Naive thymus-derived CD8-positive, alpha-beta T cell (primary cell): Measurements from ENCODE around the gene VSIG4. TPM values are rescaled to one million over a fixed set of nuclear protein-coding genes. Genes with fewer than 3 reads are reported as not detected.

Experiments
- ATAC-seq, 2 donors: fragments of 150-1000 bp; cut with Tn5 transposase in 1 of 2; sonication (Bioruptor Pico), chemical (Tn5 transposase) in 1 of 2; 1 replicate in 1 of 2; 2 replicates in 1 of 2; pipeline ENCODE4 v1.10.0; 2021; ENCODE audit warnings: mild to moderate bottlenecking in 2 of 2, moderate library complexity in 2 of 2
- POLR2A ChIA-PET: fragments of 350-600 bp; sonication (Branson Sonifier 250); formaldehyde crosslinking; loops from one replicate; lab custom pipeline; 2021; ENCODE audit warnings: antibody characterized with exemption; lab: Charles Lee
- DNase-seq, 10 donors: peaks; one replicate each; pipeline versions ENCODE4 v3.0.0 to v3.0.0-alpha.2; 2020 to 2022
- H3K27ac Mint-ChIP-seq, 10 donors: one replicate each; pipeline ENCODE4 v1.8.0; 2020 to 2022; ENCODE audit warnings: mild to moderate bottlenecking in 10 of 10, mixed read lengths in 10 of 10, moderate library complexity in 4 of 10, inconsistent platforms in 1 of 10
- H3K27me3 Mint-ChIP-seq, 5 donors: one replicate each; pipeline ENCODE4 v1.8.0; 2021 to 2022; ENCODE audit warnings: mixed read lengths in 5 of 5
- H3K36me3 Mint-ChIP-seq, 3 donors: one replicate each; pipeline ENCODE4 v1.8.0; 2020 to 2022; ENCODE audit warnings: mixed read lengths in 3 of 3, mild to moderate bottlenecking in 2 of 3, inconsistent platforms in 1 of 3
- H3K4me1 Mint-ChIP-seq, 4 donors: one replicate each; pipeline ENCODE4 v1.8.0; 2021 to 2022; ENCODE audit warnings: mixed read lengths in 4 of 4
- H3K4me3 Mint-ChIP-seq, 10 donors: one replicate each; pipeline ENCODE4 v1.8.0; 2020 to 2022; ENCODE audit warnings: mild to moderate bottlenecking in 10 of 10, mixed read lengths in 10 of 10, moderate library complexity in 6 of 10, inconsistent platforms in 1 of 10
- H3K9me3 Mint-ChIP-seq, 9 donors: one replicate each; pipeline ENCODE4 v1.8.0; 2020 to 2022; ENCODE audit warnings: mixed read lengths in 9 of 9, mild to moderate bottlenecking in 3 of 9, inconsistent platforms in 1 of 9, moderate library complexity in 1 of 9
- polyA plus RNA-seq, 3 donors: library from polyadenylated mRNA; unstranded; fragments of 300-500 nt; fragmentation: Illumina TruSeq; gene quantifications; one replicate each; pipeline ENCODE4 v1.2.3, GENCODE V29; 2021
- total RNA-seq, 8 experiments: library from RNA in 2 of 8; stranded (reverse) in 2 of 8; gene quantifications; one replicate each; pipeline ENCODE4 v1.2.3 and lab custom pipeline; 2021 to 2026

The VSIG4 gene
- total and polyA plus RNA-seq, 5 experiments from 2014 or later = 0.38 to 0.60 (median 0.47) TPM; not detected in 2

DNA sequence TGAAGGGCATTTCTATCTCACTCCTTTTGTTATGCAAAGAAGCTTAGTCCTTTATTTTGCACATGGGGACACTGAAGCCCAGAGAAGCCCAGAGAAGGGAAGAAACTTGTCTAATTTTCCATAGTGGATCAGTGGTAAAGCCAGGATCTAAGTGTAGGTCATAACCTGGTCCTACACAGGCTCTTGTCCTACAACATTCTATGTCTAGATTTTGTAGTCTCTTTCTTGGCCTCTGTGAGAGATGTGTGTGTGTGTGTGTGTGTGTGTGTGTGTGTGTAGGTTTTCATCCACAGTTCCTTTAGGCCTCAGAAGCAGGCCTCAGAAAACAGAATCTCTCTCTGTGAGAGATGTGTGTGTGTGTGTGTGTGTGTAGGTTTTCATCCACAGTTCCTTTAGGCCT is 38.3 kb downstream of the VSIG4 start:
- DNase-seq = no peak
- POLR2A ChIA-PET = no interaction called here
- H3K4me3 Mint-ChIP-seq = peak overlapping the region in 2 of 10 donors; percentile 3 to 5
- peaks cover 34 to 71% (median 65%) of the 10 kb centered on the region in 4 donors for H3K4me1 Mint-ChIP-seq
- no peak for ATAC-seq
- peak overlapping the region in 5 of 10 donors; percentile 34 to 94 (median 51) for H3K27ac Mint-ChIP-seq
- no peaks in the 10 kb centered on the region for H3K27me3 Mint-ChIP-seq
- H3K36me3 Mint-ChIP-seq = no peaks in the 10 kb centered on the region
- no peaks in the 10 kb centered on the region for H3K9me3 Mint-ChIP-seq

DNA sequence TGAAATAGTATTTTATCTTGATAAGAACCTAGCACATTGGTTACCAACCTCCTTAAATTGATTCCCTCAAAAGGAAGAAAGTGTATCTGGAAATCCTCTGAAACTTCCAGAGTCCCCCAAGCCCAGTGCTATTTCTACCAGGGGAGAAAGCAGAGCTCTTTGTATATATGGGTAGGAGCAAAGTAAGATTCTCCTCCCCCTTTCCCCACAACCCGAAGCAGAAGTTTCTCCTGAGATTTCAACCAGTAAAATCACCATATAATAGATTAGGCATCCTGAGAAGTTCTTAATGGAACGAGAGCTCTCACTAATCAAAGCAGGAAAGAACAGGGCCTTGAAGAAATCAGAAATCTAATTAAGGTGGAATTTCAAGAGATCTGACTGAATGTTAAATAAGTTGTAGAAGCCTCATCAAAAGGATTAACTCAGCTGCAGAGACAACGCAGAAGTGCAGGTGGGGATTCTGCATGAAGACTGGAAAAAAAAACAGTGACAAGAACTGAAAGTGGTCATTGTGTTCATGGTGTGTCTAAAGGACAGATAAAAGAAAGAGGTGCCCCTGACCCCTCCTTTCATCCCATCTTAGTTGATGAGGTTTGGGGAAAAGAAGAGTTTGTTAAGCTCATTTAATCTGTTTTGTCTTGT is 39.1 kb downstream of the VSIG4 start:
- H3K36me3 Mint-ChIP-seq = no peaks in the 10 kb centered on the region
- peaks cover 30 to 64% (median 60%) of the 10 kb centered on the region in 4 donors for H3K4me1 Mint-ChIP-seq
- DNase-seq (no peak), ATAC-seq (no peak)
- POLR2A ChIA-PET = no interaction called here
- H3K27ac Mint-ChIP-seq = peak overlapping the region in 6 of 10 donors; percentile 30 to 94 (median 59)
- no peaks in the 10 kb centered on the region for H3K9me3 Mint-ChIP-seq
- H3K27me3 Mint-ChIP-seq = no peaks in the 10 kb centered on the region
- peak overlapping the region in 5 of 10 donors; percentile 36 to 59 (median 43) for H3K4me3 Mint-ChIP-seq

DNA sequence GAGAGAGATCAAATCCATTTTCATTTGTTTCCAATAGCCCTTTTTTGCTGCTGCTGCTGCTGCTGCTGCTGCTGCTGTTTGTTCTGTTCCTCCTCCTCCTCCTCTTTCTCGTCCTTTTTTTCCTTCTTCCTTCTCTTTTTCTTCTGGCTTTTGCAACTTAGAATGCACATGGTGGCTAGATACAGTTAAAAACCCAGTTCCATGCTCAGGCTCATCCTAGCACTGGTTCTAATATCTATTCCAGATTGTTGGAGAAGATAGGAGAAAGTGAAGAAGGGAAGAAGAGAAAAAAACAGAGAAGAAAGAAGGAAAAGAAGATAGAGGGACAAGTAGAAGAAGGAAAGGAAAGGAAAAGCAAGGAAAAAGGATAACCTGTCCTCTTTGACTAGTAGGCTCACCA is 39.7 kb downstream of the VSIG4 start:
- peaks cover 25 to 63% (median 54%) of the 10 kb centered on the region in 4 donors for H3K4me1 Mint-ChIP-seq
- H3K9me3 Mint-ChIP-seq = no peaks in the 10 kb centered on the region
- H3K27me3 Mint-ChIP-seq = no peaks in the 10 kb centered on the region
- no peaks in the 10 kb centered on the region for H3K36me3 Mint-ChIP-seq
- DNase-seq = no peak
- ATAC-seq = no peak
- POLR2A ChIA-PET = no interaction called here
- peak overlapping the region in 2 of 10 donors; percentile 12 to 49 for H3K4me3 Mint-ChIP-seq
- peak overlapping the region in 5 of 10 donors; percentile 3 to 94 (median 68) for H3K27ac Mint-ChIP-seq

DNA sequence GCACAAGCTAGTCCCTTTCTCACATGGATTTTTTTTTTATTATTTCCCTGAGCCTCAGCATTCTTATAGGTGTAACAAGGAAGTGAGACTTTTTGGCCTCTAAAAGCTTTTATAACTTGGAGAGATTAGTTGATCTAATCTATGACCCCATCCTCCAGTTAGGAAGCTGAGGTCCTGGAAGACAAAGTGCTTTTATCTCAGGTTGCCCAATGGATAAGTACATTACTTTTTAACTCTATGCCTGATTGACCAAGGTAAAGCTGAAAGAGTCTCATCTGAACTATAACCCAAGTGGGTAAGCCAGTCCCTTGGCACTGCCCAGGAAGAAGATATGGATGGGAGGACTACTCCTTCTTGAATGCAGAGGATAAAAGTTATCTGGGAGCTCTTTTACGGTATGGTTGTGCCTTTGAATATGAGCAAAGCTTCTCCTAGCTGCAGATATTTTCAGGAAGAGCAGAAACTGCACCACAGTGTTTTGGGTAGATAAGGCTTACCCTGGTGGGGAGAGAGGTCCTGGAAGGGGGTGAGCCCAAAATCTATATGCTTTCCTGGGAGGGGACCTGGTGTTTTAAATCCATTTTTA is 40.2 kb downstream of the VSIG4 start:
- Mint-ChIP-seq H3K4me1 (peaks cover 20 to 62% (median 49%) of the 10 kb centered on the region in 4 donors), H3K4me3 (peak overlapping the region in 1 of 10 donors; percentile 49), H3K9me3 (no peaks in the 10 kb centered on the region), H3K36me3 (no peaks in the 10 kb centered on the region), H3K27me3 (no peaks in the 10 kb centered on the region), H3K27ac (peak overlapping the region in 4 of 10 donors; percentile 46 to 94 (median 74))
- ATAC-seq (no peak), DNase-seq (no peak)
- POLR2A ChIA-PET = no interaction called here

DNA sequence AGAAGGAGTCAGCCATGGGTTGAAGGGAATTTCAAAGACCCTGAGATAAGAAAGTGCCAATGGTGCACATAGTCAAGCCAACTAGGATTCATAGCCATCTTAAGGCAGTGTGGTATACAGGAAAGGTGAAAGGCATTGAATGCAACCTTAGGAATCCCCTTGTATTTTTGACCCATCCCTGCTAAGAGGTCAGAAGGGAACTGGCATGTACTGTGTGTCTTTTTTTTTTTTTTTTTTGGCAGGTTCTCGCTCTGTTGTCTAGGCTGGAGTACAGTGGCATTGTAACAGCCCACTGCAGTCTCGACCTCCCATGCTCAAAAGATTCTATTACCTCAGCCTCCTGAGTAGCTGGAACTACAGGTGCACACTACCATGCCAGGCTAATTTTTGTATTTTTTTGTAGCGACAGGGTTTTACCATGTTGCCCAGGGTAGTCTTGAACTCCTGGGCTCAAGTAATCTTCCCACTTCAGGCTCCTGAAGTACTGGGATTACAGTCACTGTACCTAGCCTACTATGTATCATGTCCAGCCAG is 40.8 kb downstream of the VSIG4 start:
- POLR2A ChIA-PET = no interaction called here
- no peaks in the 10 kb centered on the region for H3K27me3 Mint-ChIP-seq
- no peaks in the 10 kb centered on the region for H3K9me3 Mint-ChIP-seq
- no peaks in the 10 kb centered on the region for H3K36me3 Mint-ChIP-seq
- no peak overlapping the region for H3K4me3 Mint-ChIP-seq
- peaks cover 20 to 62% (median 43%) of the 10 kb centered on the region in 4 donors for H3K4me1 Mint-ChIP-seq
- DNase-seq = no peak
- peak overlapping the region in 2 of 10 donors; percentile 27 to 45 for H3K27ac Mint-ChIP-seq
- ATAC-seq = no peak

DNA sequence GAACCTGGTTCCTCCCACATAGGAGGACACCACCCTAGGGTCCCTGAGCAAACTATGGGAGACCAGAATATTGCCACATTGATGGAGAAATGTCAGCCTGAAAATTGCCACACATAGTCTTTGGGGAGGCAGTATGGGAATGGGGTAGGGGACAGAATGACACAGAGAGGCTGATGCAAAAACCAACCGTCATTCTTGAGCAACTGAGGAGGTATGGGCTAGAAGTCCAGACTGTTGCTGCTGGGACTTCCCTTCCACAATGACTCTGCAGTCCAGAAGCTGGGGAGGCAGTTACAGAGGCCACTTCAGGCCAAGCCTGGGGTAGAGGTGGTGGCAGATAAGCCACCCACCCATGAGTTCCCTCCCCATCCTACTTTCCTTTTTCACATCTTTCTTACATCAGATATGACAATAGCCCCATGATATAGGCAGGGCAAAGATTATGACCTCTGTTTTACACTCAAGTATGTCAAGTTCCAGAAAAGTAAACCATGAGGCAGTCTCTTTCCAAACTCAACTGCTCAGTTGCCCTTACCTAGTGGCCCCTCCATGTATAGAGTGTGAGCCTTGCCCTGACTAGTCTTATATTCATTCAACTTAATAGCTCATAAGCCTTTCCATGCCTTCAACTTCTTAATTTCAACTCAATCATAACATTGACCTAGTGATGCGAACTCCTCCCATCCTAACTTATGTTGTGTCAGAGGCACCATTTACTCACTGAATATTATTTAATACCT is 41.7 kb downstream of the VSIG4 start:
- peaks cover 19 to 60% (median 37%) of the 10 kb centered on the region in 4 donors for H3K4me1 Mint-ChIP-seq

DNA sequence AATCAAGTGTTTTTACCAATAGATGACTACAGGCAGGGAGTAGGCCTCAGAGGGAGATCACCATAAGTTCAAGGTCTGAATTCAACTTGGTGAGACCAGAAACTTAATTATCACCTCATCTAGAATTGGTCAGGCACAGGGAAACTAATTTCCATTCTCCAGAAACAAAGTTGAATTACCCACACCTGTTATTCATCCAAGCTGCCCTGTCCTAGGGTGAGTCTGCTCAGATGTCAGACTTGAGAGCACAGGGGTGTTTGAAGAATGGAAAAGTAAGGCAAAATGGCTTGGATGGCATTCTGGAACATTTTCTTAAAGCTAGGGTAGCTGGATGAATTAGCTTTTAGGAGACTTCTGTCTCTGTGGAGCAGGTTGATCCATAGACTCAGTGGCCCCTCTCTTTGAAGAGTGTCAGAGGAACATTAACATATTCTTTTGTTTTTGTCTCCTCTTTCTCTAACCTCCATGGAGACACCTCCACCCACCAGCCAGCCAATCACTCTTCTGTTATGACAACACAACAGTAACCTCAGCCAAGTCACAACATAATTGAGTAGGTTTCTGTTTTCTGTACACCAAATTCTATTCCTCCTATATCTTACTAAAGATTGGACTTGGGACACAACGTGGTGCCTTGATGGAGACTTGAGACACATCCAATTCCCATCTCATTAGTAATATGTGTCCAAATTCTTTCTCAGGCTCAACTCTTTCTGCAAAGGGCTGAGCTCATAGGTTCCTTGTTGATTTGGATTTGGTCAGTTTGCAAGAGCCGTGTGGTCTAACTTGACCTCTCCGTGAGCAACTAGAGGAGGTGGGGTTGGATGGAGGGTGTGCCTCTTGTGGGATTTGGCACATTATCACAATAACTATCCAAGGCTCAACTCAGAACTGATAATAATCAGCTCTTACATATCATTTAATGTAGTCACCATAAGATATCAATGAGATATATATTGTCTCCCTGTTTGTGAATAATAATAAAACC is 45.1 kb downstream of the VSIG4 start:
- H3K4me1 Mint-ChIP-seq = peaks cover 3 to 31% (median 8%) of the 10 kb centered on the region in 4 donors
- H3K36me3 Mint-ChIP-seq = no peaks in the 10 kb centered on the region
- DNase-seq = no peak
- H3K9me3 Mint-ChIP-seq = peaks cover 0 to 4% (median 0%) of the 10 kb centered on the region in 9 donors
- POLR2A ChIA-PET = no interaction called here
- peak overlapping the region in 1 of 10 donors; percentile 29 for H3K27ac Mint-ChIP-seq
- H3K4me3 Mint-ChIP-seq = no peak overlapping the region
- ATAC-seq = no peak
- no peaks in the 10 kb centered on the region for H3K27me3 Mint-ChIP-seq

More for the DNA sequence above, 41.7 kb downstream of the VSIG4 start:
- no peak overlapping the region for H3K4me3 Mint-ChIP-seq
- no peaks in the 10 kb centered on the region for H3K27me3 Mint-ChIP-seq
- peak overlapping the region in 1 of 10 donors; percentile 47 for H3K27ac Mint-ChIP-seq
- no peaks in the 10 kb centered on the region for H3K36me3 Mint-ChIP-seq
- ATAC-seq (no peak), DNase-seq (no peak)
- POLR2A ChIA-PET = no interaction called here
- H3K9me3 Mint-ChIP-seq = peaks cover 0 to 1% (median 0%) of the 10 kb centered on the region in 9 donors

DNA sequence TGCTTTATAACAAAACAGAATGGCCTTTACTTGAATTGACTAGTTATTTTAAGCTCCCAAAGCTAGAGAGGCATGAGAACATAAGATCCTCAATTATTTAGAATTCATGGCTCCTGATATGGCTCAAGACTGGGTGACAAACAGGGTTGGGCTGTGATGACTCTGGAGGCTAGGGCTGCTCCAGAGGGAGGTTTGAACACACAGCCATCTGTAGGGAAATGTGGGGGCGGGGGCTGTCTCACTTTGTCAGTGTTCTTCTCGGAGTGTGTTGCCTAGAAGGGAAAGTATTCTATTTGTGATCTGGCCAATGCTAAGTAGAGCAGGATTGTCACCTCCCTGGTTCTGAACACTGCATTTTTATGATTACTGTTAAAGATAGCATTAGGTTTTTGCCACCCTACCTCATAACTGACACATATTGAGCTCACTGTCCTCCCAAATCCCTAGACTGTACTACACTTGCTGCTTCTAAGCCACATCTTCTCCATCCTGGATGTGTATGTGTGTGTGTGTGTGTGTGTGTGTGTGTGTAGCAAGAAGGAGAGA is 45.9 kb downstream of the VSIG4 start:
- no peak overlapping the region for H3K4me3 Mint-ChIP-seq
- peak overlapping the region in 2 of 10 donors; percentile 17 to 29 for H3K27ac Mint-ChIP-seq
- POLR2A ChIA-PET = no interaction called here
- ATAC-seq = no peak
- H3K27me3 Mint-ChIP-seq = no peaks in the 10 kb centered on the region
- peaks cover 0 to 26% (median 5%) of the 10 kb centered on the region in 4 donors for H3K4me1 Mint-ChIP-seq
- H3K36me3 Mint-ChIP-seq = no peaks in the 10 kb centered on the region
- DNase-seq = no peak
- peaks cover 0 to 4% (median 0%) of the 10 kb centered on the region in 9 donors for H3K9me3 Mint-ChIP-seq

DNA sequence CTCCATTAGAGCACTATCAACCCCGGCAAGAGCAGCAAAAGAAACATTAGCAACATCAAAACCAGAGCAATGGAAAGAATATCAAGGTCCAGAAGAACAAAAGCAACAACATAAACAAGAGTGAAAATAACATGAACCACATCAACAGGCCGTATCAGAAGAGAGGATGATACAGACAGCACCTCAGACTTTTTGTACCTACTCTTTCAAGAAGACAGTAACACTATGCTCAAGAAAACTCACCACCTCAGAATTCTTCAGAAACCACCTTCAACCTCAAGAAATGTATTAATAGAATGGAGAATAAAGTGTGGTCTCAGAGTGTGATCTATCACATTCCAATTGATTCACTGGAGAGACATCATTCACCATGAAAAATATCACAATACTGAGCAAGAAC is 46.5 kb downstream of the VSIG4 start:
- H3K27me3 Mint-ChIP-seq = no peaks in the 10 kb centered on the region
- DNase-seq (no peak), ATAC-seq (no peak)
- no peak overlapping the region for H3K27ac Mint-ChIP-seq
- H3K36me3 Mint-ChIP-seq = no peaks in the 10 kb centered on the region
- H3K4me3 Mint-ChIP-seq = no peak overlapping the region
- POLR2A ChIA-PET = no interaction called here
- peaks cover 0 to 4% (median 0%) of the 10 kb centered on the region in 9 donors for H3K9me3 Mint-ChIP-seq
- peaks cover 0 to 27% (median 4%) of the 10 kb centered on the region in 4 donors for H3K4me1 Mint-ChIP-seq

DNA sequence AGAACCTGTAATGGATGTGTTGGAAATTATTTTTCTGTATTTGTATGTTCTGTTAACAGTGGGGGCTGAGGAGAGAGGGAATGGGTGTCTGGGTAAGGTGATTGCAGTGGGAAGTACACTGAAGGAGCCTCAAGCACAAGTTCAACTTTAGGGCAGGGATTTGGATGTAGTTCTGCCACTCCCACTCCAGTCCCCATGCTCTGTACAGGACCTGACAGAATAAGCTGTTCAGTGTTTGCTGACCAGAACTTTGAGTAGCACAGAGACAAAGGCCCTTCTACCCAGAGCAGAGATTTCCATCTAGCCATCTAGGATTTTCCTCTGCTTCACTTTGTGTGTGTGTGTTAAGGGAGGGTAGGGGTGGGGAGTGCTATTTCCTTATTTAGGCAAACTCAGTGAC is 49.2 kb downstream of the VSIG4 start:
- Mint-ChIP-seq H3K27me3 (no peaks in the 10 kb centered on the region), H3K9me3 (peaks cover 0 to 4% (median 0%) of the 10 kb centered on the region in 9 donors), H3K27ac (peak overlapping the region in 1 of 10 donors; percentile 1), H3K36me3 (no peaks in the 10 kb centered on the region), H3K4me3 (no peak overlapping the region), H3K4me1 (peaks cover 10 to 49% (median 17%) of the 10 kb centered on the region in 4 donors)
- no peak for DNase-seq
- POLR2A ChIA-PET = no interaction called here
- no peak for ATAC-seq

DNA sequence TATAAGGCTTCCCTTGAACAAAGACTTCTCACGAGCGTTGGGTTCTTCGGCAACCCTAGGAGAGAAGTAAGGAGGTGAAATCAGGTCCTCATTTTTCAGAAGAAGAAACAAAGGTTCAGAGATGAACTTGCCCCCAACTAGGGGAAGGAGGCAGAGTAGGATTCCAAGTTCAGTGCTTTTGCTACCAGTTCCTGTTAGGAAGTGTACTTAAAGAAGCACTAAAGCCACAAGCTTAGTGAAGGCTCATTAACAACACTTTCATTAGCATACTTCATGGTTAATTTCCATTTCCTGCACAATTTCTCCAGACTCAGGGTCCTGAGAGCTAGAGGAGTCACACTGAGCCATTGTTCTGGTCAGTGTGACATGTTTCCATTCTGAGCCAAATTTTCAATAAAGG is 52.1 kb downstream of the VSIG4 start:
- peak overlapping the region in 1 of 10 donors; percentile 18 for H3K4me3 Mint-ChIP-seq
- H3K4me1 Mint-ChIP-seq = peaks cover 7 to 33% (median 21%) of the 10 kb centered on the region in 4 donors
- H3K27ac Mint-ChIP-seq = peak overlapping the region in 1 of 10 donors; percentile 23
- DNase-seq (no peak), ATAC-seq (no peak)
- no peaks in the 10 kb centered on the region for H3K27me3 Mint-ChIP-seq
- POLR2A ChIA-PET = no interaction called here
- no peaks in the 10 kb centered on the region for H3K9me3 Mint-ChIP-seq
- no peaks in the 10 kb centered on the region for H3K36me3 Mint-ChIP-seq
